HepG2 (cell line): ENCODE results near the gene SHISA6. TPM values are rescaled to one million over a fixed set of nuclear protein-coding genes. Genes with fewer than 3 reads are reported as not detected.

ENCODE experiments used
- ATAC-seq: fragments of 200-7000 bp; cut with Tn5 transposase; 3 replicates; pipeline ENCODE4 v1.9.1; 2020; ENCODE audit warnings: mild to moderate bottlenecking, moderate library complexity
- BruUV-seq: library from RNA; stranded (reverse); fragments of 400-500 nt; replicated peaks from 2 replicates; lab custom pipeline; 2021; lab: Mats Ljungman, UMichigan
- CTCF ChIA-PET: fragments of 300-600 bp; formaldehyde crosslinking; extraction: SDS; loops from one replicate; lab custom pipeline; 2021; ENCODE audit warnings: low total read pairs, inconsistent platforms, low intra/inter-chr PET ratio; lab: Yijun Ruan, JAX
- POLR2A ChIA-PET: fragments of 350-600 bp; sonication (Branson Sonifier 250); formaldehyde crosslinking; loops from one replicate; lab custom pipeline; 2020; ENCODE audit warnings: antibody characterized with exemption, inconsistent platforms; lab: Yijun Ruan, JAX
- DNase-seq: peaks from one replicate; pipeline ENCODE4 v3.0.0-alpha.2; 2015; ENCODE audit warnings: low spot score
- FAIRE-seq: peaks from 3 replicates; lab custom pipeline; 2011; peaks lifted over from hg19 to GRCh38; lab: Jason Lieb, UNC
- H2AFZ ChIP-seq: one replicate; pipeline ENCODE4 v1.6.1; 2011; ENCODE audit warnings: low read length, inconsistent platforms
- H3K27ac ChIP-seq: fragments of 300-600 bp; 3 replicates; pipeline ENCODE4 v1.8.0; 2011; ENCODE audit warnings: mixed run types, mild to moderate bottlenecking, mixed read lengths, low read length, inconsistent platforms; ENCODE audit not compliant: insufficient read depth; ENCODE audit errors: extremely low read length
- H3K27me3 ChIP-seq, 2 experiments: fragments of 200-600 bp in 1 of 2; 2 replicates in 1 of 2; 3 replicates in 1 of 2; pipeline versions ENCODE4 v1.6.0 to v1.8.0; 2011; ENCODE audit warnings: low read length in 2 of 2, mild to moderate bottlenecking in 2 of 2, moderate library complexity in 2 of 2, inconsistent platforms in 1 of 2; ENCODE audit not compliant: insufficient read depth in 2 of 2, control insufficient read depth in 1 of 2
- H3K36me3 ChIP-seq, 2 experiments: fragments of 200-600 bp in 1 of 2; replicated peaks in 1 of 2; 2 replicates in 1 of 2; 3 replicates in 1 of 2; pipeline versions ENCODE4 v1.5.1 to v1.8.0; 2011; ENCODE audit warnings: low read length in 2 of 2, inconsistent platforms in 1 of 2; ENCODE audit not compliant: insufficient read depth in 2 of 2, control insufficient read depth in 1 of 2
- H3K4me1 ChIP-seq: 2 replicates; pipeline ENCODE4 v1.5.1; 2012; ENCODE audit warnings: low read length, inconsistent platforms; ENCODE audit not compliant: insufficient read depth
- H3K4me2 ChIP-seq: 2 replicates; pipeline ENCODE4 v1.6.0; 2011; ENCODE audit warnings: low read depth, low read length, inconsistent platforms
- H3K4me3 ChIP-seq, 3 experiments: fragments of 200-600 bp in 1 of 3; sonication (generic), shearing (Covaris generic) in 1 of 3; replicated peaks in 1 of 3; 2 replicates each; pipeline ENCODE4 v1.5.1; 2011 to 2016; ENCODE audit warnings: low read length in 3 of 3, inconsistent platforms in 2 of 3, low read depth in 2 of 3, mild to moderate bottlenecking in 2 of 3, control low read depth in 1 of 3, mixed read lengths in 1 of 3; ENCODE audit not compliant: insufficient read depth in 1 of 3
- H3K79me2 ChIP-seq: one replicate; pipeline ENCODE4 v1.6.1; 2011; ENCODE audit warnings: low read length, inconsistent platforms; ENCODE audit not compliant: insufficient read depth
- H3K9ac ChIP-seq: 2 replicates; pipeline ENCODE4 v1.6.0; 2011; ENCODE audit warnings: mild to moderate bottlenecking, low read depth, low read length, inconsistent platforms; ENCODE audit not compliant: insufficient read depth
- H3K9me3 ChIP-seq: 2 replicates; pipeline ENCODE4 v1.5.1; 2012; ENCODE audit warnings: mild to moderate bottlenecking, low read length
- H4K20me1 ChIP-seq: 2 replicates; pipeline ENCODE4 v1.6.0; 2011; ENCODE audit warnings: inconsistent platforms, mild to moderate bottlenecking, low read length, moderate library complexity; ENCODE audit not compliant: insufficient read depth
- CEBPB ChIP-seq: IDR thresholded peaks from 2 replicates; pipeline ENCODE4 v1.6.1; 2011; ENCODE audit warnings: low read depth, low read length, improper control_type of control experiment, borderline replicate concordance
- DNMT3B ChIP-seq: conservative IDR thresholded peaks from 2 replicates; pipeline ENCODE4 v1.6.1; 2016; ENCODE audit warnings: missing biosample characterization, control low read depth
- E2F1 ChIP-seq: sonication (generic); formaldehyde crosslinking; IDR thresholded peaks from 2 replicates; pipeline ENCODE4 v1.5.0; 2020; ENCODE audit warnings: missing genetic modification reagents
- PAX8 ChIP-seq: sonication (generic); formaldehyde crosslinking; IDR thresholded peaks from 2 replicates; pipeline ENCODE4 v1.8.0; 2022; ENCODE audit warnings: mild to moderate bottlenecking, missing genetic modification reagents, borderline replicate concordance
- RAD51 ChIP-seq: fragments of 450-650 bp; IDR thresholded peaks from 2 replicates; pipeline ENCODE4 v1.6.1; 2016; ENCODE audit warnings: borderline replicate concordance
- RBM22 ChIP-seq: fragments of 200-400 bp; formaldehyde crosslinking; optimal IDR thresholded peaks from 2 replicates; pipeline ENCODE3; 2017; ENCODE audit warnings: mild to moderate bottlenecking, low read length, moderate library complexity
- RNF219 ChIP-seq: sonication (generic); formaldehyde crosslinking; IDR thresholded peaks from 2 replicates; pipeline ENCODE4 v1.5.0; 2020; ENCODE audit warnings: mild to moderate bottlenecking, missing genetic modification reagents
- YEATS4 ChIP-seq: sonication (generic); formaldehyde crosslinking; IDR thresholded peaks from 2 replicates; pipeline ENCODE4 v1.4.0; 2020; ENCODE audit warnings: missing genetic modification reagents, borderline replicate concordance
- ZBTB33 ChIP-seq: sonication (generic); formaldehyde crosslinking; IDR thresholded peaks from 2 replicates; pipeline ENCODE4 v1.4.0; 2020; ENCODE audit warnings: missing genetic modification reagents
- ZFP82 ChIP-seq: sonication (generic); formaldehyde crosslinking; IDR thresholded peaks from 2 replicates; pipeline ENCODE4 v1.5.1; 2020; ENCODE audit warnings: mild to moderate bottlenecking, missing genetic modification reagents, borderline replicate concordance
- ZNF333 ChIP-seq: sonication (generic); formaldehyde crosslinking; IDR thresholded peaks from 2 replicates; pipeline ENCODE4 v1.4.0; 2020; ENCODE audit warnings: mild to moderate bottlenecking, missing genetic modification reagents, borderline replicate concordance
- ZNF558 ChIP-seq: sonication (generic); formaldehyde crosslinking; IDR thresholded peaks from 2 replicates; pipeline ENCODE4 v1.9.0; 2022; ENCODE audit warnings: mild to moderate bottlenecking, missing genetic modification reagents, borderline replicate concordance
- WGBS: methylation state at CpG from one replicate; pipeline ENCODE4 v1.1.6; 2017; ENCODE audit warnings: low lambda C conversion rate; 5-methylcytosine and 5-hydroxymethylcytosine counted together
- in situ Hi-C: cut with HindIII; loops from 2 replicates; pipeline ENCODE4 v1.10.0; 2017; ENCODE audit warnings: low pct_unique_long_range_greater_than_20kb; ENCODE audit not compliant: extremely low pct_ligation_motif_present
- intact Hi-C: fragments of 100-400 bp; cut with micrococcal nuclease; formaldehyde crosslinking; loops from one replicate; pipeline ENCODE4 v1.10.0; 2022; ENCODE audit not compliant: unreplicated experiment
- polyA plus RNA-seq, 8 experiments: library from polyadenylated mRNA; depleted of rRNA in 3 of 8; stranded (reverse) in 7 of 8; unstranded in 1 of 8; fragments of >200 nt; fragmentation: Illumina TruSeq in 4 of 8; extraction: Trizol in 4 of 8; gene quantifications; 2 replicates each; pipeline versions ENCODE4 v1.2.1 to v1.2.3, GENCODE V29; 2011 to 2016; ENCODE audit warnings: low read depth in 4 of 8, missing spikeins in 1 of 8, mixed read lengths in 1 of 8; ENCODE audit not compliant: insufficient read depth in 1 of 8
- total RNA-seq, 5 experiments: library from RNA; depleted of rRNA; stranded (reverse); fragments of >200 nt; fragmentation: Illumina TruSeq; extraction: Trizol; gene quantifications; 2 replicates each; pipeline ENCODE4 v1.2.3, GENCODE V29; 2016; ENCODE audit warnings: low read depth in 1 of 5
- TF ChIP-seq, protein P1 (sequence below): sonication (generic); formaldehyde crosslinking; IDR thresholded peaks from 2 replicates; pipeline ENCODE4 v1.5.0; 2020; ENCODE audit warnings: mild to moderate bottlenecking, missing genetic modification reagents, moderate library complexity

The SHISA6 gene
- total and polyA plus RNA-seq, 2 of the 13 experiments (the other 11 are each of a cell fraction or from before 2014, with no cell fraction given), result not detected

GRCh38 chr17:11264183-11264871 is 23.3 kb downstream of the SHISA6 start:
- Histone ChIP-seq H3K4me1 (no peaks in the 10 kb centered on the region), H3K36me3 (no peaks in the 10 kb centered on the region), H3K79me2 (no peaks in the 10 kb centered on the region), H3K4me3 (no peak overlapping the region), H2AFZ (no peak overlapping the region), H3K9me3 (peaks cover 30% of the 10 kb centered on the region), H3K27me3 (no peaks in the 10 kb centered on the region), H3K4me2 (no peak overlapping the region), H4K20me1 (no peaks in the 10 kb centered on the region), H3K27ac (no peak overlapping the region), H3K9ac (no peak overlapping the region)
- CTCF ChIA-PET, result no interaction called here
- no peak for ATAC-seq
- no peak for TF ChIP-seq PAX8 (CRISPR knock-in tag)
- no peak for TF ChIP-seq YEATS4 (CRISPR knock-in tag)
- TF ChIP-seq RNF219 (CRISPR knock-in tag), result no peak
- TF ChIP-seq, protein P1, sequence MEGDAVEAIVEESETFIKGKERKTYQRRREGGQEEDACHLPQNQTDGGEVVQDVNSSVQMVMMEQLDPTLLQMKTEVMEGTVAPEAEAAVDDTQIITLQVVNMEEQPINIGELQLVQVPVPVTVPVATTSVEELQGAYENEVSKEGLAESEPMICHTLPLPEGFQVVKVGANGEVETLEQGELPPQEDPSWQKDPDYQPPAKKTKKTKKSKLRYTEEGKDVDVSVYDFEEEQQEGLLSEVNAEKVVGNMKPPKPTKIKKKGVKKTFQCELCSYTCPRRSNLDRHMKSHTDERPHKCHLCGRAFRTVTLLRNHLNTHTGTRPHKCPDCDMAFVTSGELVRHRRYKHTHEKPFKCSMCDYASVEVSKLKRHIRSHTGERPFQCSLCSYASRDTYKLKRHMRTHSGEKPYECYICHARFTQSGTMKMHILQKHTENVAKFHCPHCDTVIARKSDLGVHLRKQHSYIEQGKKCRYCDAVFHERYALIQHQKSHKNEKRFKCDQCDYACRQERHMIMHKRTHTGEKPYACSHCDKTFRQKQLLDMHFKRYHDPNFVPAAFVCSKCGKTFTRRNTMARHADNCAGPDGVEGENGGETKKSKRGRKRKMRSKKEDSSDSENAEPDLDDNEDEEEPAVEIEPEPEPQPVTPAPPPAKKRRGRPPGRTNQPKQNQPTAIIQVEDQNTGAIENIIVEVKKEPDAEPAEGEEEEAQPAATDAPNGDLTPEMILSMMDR (CRISPR knock-in tag), result 0 out of 2 replicates have a peak, but pooled peaks have one; percentile 16
- TF ChIP-seq RBM22, result no peak
- TF ChIP-seq ZBTB33 (CRISPR knock-in tag), result no peak
- TF ChIP-seq ZFP82, result no peak
- no peak for TF ChIP-seq DNMT3B
- TF ChIP-seq E2F1 (CRISPR knock-in tag), result no peak
- no peak for TF ChIP-seq ZNF333 (CRISPR knock-in tag)
- no peak for TF ChIP-seq ZNF558 (CRISPR knock-in tag)
- TF ChIP-seq CEBPB, result peak; percentile 22; the same call in 1 of the 2 replicates
- peak; percentile 35; the same call in 1 of the 2 replicates for TF ChIP-seq RAD51
- in situ Hi-C loops (no loop called here), intact Hi-C loops (no loop called here)
- no TSS peak for BruUV-seq
- FAIRE-seq, result no peak
- WGBS, result 41% methylated on average over 2 of the region's 2 CpGs
- DNase-seq, result peak; percentile 3
- POLR2A ChIA-PET, result no interaction called here
